ENCODE results near the gene CATSPERE.
"Not testable (repeated sequence)": the region's sequence is repeated elsewhere in the genome, so short reads cannot be mapped to it uniquely, and the experiment has no call there.

CATSPERE gene

GRCh38 chr1:244655186-244655585 lies 194.1 kb downstream of the CATSPERE start:
- no peak for ATAC-seq (ENCODE audit: insufficient read depth, low read depth)
- Histone ChIP-seq H3K9ac (ENCODE audit: low read depth, low read length) (peak overlapping the region; percentile 94; the same call in 1 of the 2 replicates), H3K79me2 (ENCODE audit: insufficient read depth, low read length) (peaks cover 72% of the 10 kb centered on the region), H3K27me3 (ENCODE audit: insufficient read depth, low read length, poor library complexity) (no peaks in the 10 kb centered on the region), H4K20me1 (ENCODE audit: insufficient read depth, low read length) (peaks cover 11% of the 10 kb centered on the region; the same call in 1 of the 2 replicates), H3K4me3 (ENCODE audit: low read depth in 1 of 2, low read length in 2 of 2) (peak overlapping the region in 1 of 2 experiments; percentile 70; a peak in 2 of 4 replicates), H3K36me3 (ENCODE audit: insufficient read depth, low read length) (peaks cover 39% of the 10 kb centered on the region), H2AFZ (ENCODE audit: low read depth, low read length) (no peak overlapping the region), H3K4me2 (ENCODE audit: insufficient read depth, low read length) (peak overlapping the region; percentile 92), H3K4me1 (ENCODE audit: insufficient read depth, low read length) (peaks cover 39% of the 10 kb centered on the region), H3K27ac (ENCODE audit: low read length) (peak overlapping the region; percentile 88; the same call in 1 of the 2 replicates), H3K9me3 (ENCODE audit: insufficient read depth, low read length, severe bottlenecking) (no peaks in the 10 kb centered on the region)
- TF ChIP-seq EZH2 (IDR thresholded peaks at IDR 0.05; ENCODE audit: borderline replicate concordance, low read depth, low read length, severe bottlenecking) = no peak
- no peak for TF ChIP-seq CTCF (IDR thresholded peaks at IDR 0.05; ENCODE audit: borderline replicate concordance, extremely low read depth, low read length, poor library complexity, severe bottlenecking)
- no peak for DNase-seq

GRCh38 chr1:244657421-244657820 lies 196.3 kb downstream of the CATSPERE start:
- Histone ChIP-seq H3K27ac (ENCODE audit: low read length) (no peak overlapping the region), H3K4me3 (ENCODE audit: low read depth in 1 of 2, low read length in 2 of 2) (no peak overlapping the region), H3K27me3 (ENCODE audit: insufficient read depth, low read length, poor library complexity) (no peaks in the 10 kb centered on the region), H3K36me3 (ENCODE audit: insufficient read depth, low read length) (peaks cover 43% of the 10 kb centered on the region), H4K20me1 (ENCODE audit: insufficient read depth, low read length) (peaks cover 11% of the 10 kb centered on the region; the same call in 1 of the 2 replicates), H3K79me2 (ENCODE audit: insufficient read depth, low read length) (peaks cover 87% of the 10 kb centered on the region), H3K9me3 (ENCODE audit: insufficient read depth, low read length, severe bottlenecking) (no peaks in the 10 kb centered on the region), H3K4me2 (ENCODE audit: insufficient read depth, low read length) (no peak overlapping the region; the same call in 1 of the 2 replicates), H3K4me1 (ENCODE audit: insufficient read depth, low read length) (peaks cover 27% of the 10 kb centered on the region), H3K9ac (ENCODE audit: low read depth, low read length) (no peak overlapping the region), H2AFZ (ENCODE audit: low read depth, low read length) (no peak overlapping the region)
- DNase-seq (no peak), ATAC-seq (ENCODE audit: insufficient read depth, low read depth) (no peak)
- TF ChIP-seq CTCF (IDR thresholded peaks at IDR 0.05; ENCODE audit: borderline replicate concordance, extremely low read depth, low read length, poor library complexity, severe bottlenecking) = no peak

GRCh38 chr1:244659694-244660093 lies 198.6 kb downstream of the CATSPERE start:
- Histone ChIP-seq H3K9me3 (ENCODE audit: insufficient read depth, low read length, severe bottlenecking) (no peaks in the 10 kb centered on the region), H3K4me1 (ENCODE audit: insufficient read depth, low read length) (peaks cover 17% of the 10 kb centered on the region), H3K9ac (ENCODE audit: low read depth, low read length) (no peak overlapping the region), H3K79me2 (ENCODE audit: insufficient read depth, low read length) (peaks cover 88% of the 10 kb centered on the region), H3K27me3 (ENCODE audit: insufficient read depth, low read length, poor library complexity) (no peaks in the 10 kb centered on the region), H4K20me1 (ENCODE audit: insufficient read depth, low read length) (peaks cover 5% of the 10 kb centered on the region; the same call in 1 of the 2 replicates), H2AFZ (ENCODE audit: low read depth, low read length) (no peak overlapping the region), H3K36me3 (ENCODE audit: insufficient read depth, low read length) (peaks cover 43% of the 10 kb centered on the region), H3K27ac (ENCODE audit: low read length) (no peak overlapping the region), H3K4me3 (ENCODE audit: low read depth in 1 of 2, low read length in 2 of 2) (no peak overlapping the region), H3K4me2 (ENCODE audit: insufficient read depth, low read length) (no peak overlapping the region)
- TF ChIP-seq EZH2 (IDR thresholded peaks at IDR 0.05; ENCODE audit: borderline replicate concordance, low read depth, low read length, severe bottlenecking) = no peak
- ATAC-seq (ENCODE audit: insufficient read depth, low read depth) (no peak), DNase-seq (no peak)

GRCh38 chr1:244660595-244660994 lies 199.5 kb downstream of the CATSPERE start:
- Histone ChIP-seq H3K27ac (ENCODE audit: low read length) (no peak overlapping the region), H3K9ac (ENCODE audit: low read depth, low read length) (no peak overlapping the region), H3K79me2 (ENCODE audit: insufficient read depth, low read length) (peaks cover 88% of the 10 kb centered on the region), H3K4me1 (ENCODE audit: insufficient read depth, low read length) (peaks cover 8% of the 10 kb centered on the region), H3K4me3 (ENCODE audit: low read depth in 1 of 2, low read length in 2 of 2) (no peak overlapping the region), H4K20me1 (ENCODE audit: insufficient read depth, low read length) (peaks cover 7% of the 10 kb centered on the region; the same call in 1 of the 2 replicates), H3K27me3 (ENCODE audit: insufficient read depth, low read length, poor library complexity) (no peaks in the 10 kb centered on the region), H3K9me3 (ENCODE audit: insufficient read depth, low read length, severe bottlenecking) (no peaks in the 10 kb centered on the region), H2AFZ (ENCODE audit: low read depth, low read length) (no peak overlapping the region), H3K4me2 (ENCODE audit: insufficient read depth, low read length) (no peak overlapping the region), H3K36me3 (ENCODE audit: insufficient read depth, low read length) (peaks cover 43% of the 10 kb centered on the region)
- ATAC-seq (ENCODE audit: insufficient read depth, low read depth) (no peak), DNase-seq (no peak)
- TF ChIP-seq EZH2 (IDR thresholded peaks at IDR 0.05; ENCODE audit: borderline replicate concordance, low read depth, low read length, severe bottlenecking) (no peak), CTCF (IDR thresholded peaks at IDR 0.05; ENCODE audit: borderline replicate concordance, extremely low read depth, low read length, poor library complexity, severe bottlenecking) (no peak)

- not testable (repeated sequence) for H4K20me1 ChIP-seq (ENCODE audit: insufficient read depth, low read length); H2AFZ ChIP-seq (ENCODE audit: low read depth, low read length); H3K27ac ChIP-seq (ENCODE audit: low read length); H3K9ac ChIP-seq (ENCODE audit: low read depth, low read length); H3K4me1 ChIP-seq (ENCODE audit: insufficient read depth, low read length); H3K27me3 ChIP-seq (ENCODE audit: insufficient read depth, low read length, poor library complexity); H3K4me3 ChIP-seq (ENCODE audit: low read depth in 1 of 2, low read length in 2 of 2); ATAC-seq (ENCODE audit: insufficient read depth, low read depth); H3K9me3 ChIP-seq (ENCODE audit: insufficient read depth, low read length, severe bottlenecking); DNase-seq; H3K4me2 ChIP-seq (ENCODE audit: insufficient read depth, low read length)
- peaks cover 89% of the 10 kb centered on the region for H3K79me2 ChIP-seq (ENCODE audit: insufficient read depth, low read length)
- H3K36me3 ChIP-seq (ENCODE audit: insufficient read depth, low read length) = peaks cover 36% of the 10 kb centered on the region
These were observed 200.7 kb downstream of the CATSPERE start for GRCh38 chr1:244661569-244662312.

All from DND-41 (cell line).